ENCODE measurements around the gene ALPK3.

DNA sequence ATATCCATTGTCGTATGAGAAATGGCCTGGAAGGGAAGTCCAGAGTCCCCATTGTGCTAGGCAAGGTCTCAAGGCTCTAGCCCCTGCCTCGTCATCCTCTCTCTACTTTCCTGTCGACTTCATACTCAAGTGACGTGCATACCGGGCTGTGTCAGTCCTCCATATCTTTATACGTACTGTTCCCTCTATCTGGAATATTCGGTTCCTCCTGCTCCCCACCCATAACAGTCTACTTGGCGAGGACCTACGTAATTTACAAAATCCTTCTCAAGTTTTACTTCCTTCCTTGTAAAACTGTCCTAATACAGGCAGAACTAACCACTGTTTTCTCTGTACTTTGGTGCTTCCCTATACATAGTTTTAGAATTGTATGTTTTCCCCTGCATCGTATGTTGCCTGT lies 2.2 kb upstream of the ALPK3 start:
- no peak for TF ChIP-seq SMC3 (conservative IDR thresholded peaks at IDR 0.05; ENCODE audit: poor library complexity)
- TF ChIP-seq, protein P1, sequence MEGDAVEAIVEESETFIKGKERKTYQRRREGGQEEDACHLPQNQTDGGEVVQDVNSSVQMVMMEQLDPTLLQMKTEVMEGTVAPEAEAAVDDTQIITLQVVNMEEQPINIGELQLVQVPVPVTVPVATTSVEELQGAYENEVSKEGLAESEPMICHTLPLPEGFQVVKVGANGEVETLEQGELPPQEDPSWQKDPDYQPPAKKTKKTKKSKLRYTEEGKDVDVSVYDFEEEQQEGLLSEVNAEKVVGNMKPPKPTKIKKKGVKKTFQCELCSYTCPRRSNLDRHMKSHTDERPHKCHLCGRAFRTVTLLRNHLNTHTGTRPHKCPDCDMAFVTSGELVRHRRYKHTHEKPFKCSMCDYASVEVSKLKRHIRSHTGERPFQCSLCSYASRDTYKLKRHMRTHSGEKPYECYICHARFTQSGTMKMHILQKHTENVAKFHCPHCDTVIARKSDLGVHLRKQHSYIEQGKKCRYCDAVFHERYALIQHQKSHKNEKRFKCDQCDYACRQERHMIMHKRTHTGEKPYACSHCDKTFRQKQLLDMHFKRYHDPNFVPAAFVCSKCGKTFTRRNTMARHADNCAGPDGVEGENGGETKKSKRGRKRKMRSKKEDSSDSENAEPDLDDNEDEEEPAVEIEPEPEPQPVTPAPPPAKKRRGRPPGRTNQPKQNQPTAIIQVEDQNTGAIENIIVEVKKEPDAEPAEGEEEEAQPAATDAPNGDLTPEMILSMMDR (IDR thresholded peaks at IDR 0.05; ENCODE audit: poor library complexity, severe bottlenecking) = no peak
